Right lobe of liver (tissue), 6 donors: ENCODE results near the gene ATP6V1E1. TPM values are rescaled to one million over a fixed set of nuclear protein-coding genes. Genes with fewer than 3 reads are reported as not detected.
"Not testable (repeated sequence)": the region's sequence is repeated elsewhere in the genome, so short reads cannot be mapped to it uniquely, and the experiment has no call there.

Experiments
- ATAC-seq, 4 donors: fragments of 200-7000 bp; cut with Tn5 transposase; one replicate each; pipeline ENCODE4 v1.9.1; 2020; ENCODE audit warnings: mild to moderate bottlenecking in 4 of 4, moderate library complexity in 4 of 4
- DNase-seq, 3 donors: peaks; one replicate each; pipeline ENCODE4 v3.0.0-alpha.2; 2020
- H3K27ac ChIP-seq, 3 donors: fragments of 200-600 bp; one replicate each; pipeline ENCODE4 v1.8.0; 2022
- H3K27me3 ChIP-seq, 2 donors: fragments of 200-600 bp; one replicate each; pipeline ENCODE4 v1.8.0; 2022
- H3K36me3 ChIP-seq, 4 donors: fragments of 200-600 bp; sonication (generic) in 1 of 4; one replicate each; pipeline versions ENCODE4 v1.5.1 to v1.8.0; 2017 to 2022; ENCODE audit warnings: control low read depth in 1 of 4
- H3K4me1 ChIP-seq, 4 donors: fragments of 200-600 bp; sonication (generic) in 1 of 4; one replicate each; pipeline versions ENCODE4 v1.5.1 to v1.8.0; 2017 to 2022; ENCODE audit warnings: control low read depth in 1 of 4
- H3K4me3 ChIP-seq, 3 donors: fragments of 200-600 bp; one replicate each; pipeline ENCODE4 v1.8.0; 2022
- H3K9me3 ChIP-seq, 4 donors: fragments of 200-600 bp; sonication (generic) in 1 of 4; one replicate each; pipeline versions ENCODE4 v1.5.1 to v1.8.0; 2017 to 2022; ENCODE audit warnings: control low read depth in 1 of 4
- CTCF ChIP-seq, 4 donors: fragments of 200-600 bp in 3 of 4; fragments of 450-650 bp in 1 of 4; IDR thresholded peaks; one replicate each; pipeline versions ENCODE4 v1.5.1 to v1.8.0; 2016 to 2022; ENCODE audit warnings: antibody characterized with exemption in 4 of 4, mild to moderate bottlenecking in 2 of 4
- POLR2A ChIP-seq: fragments of 450-650 bp; IDR thresholded peaks from one replicate; pipeline ENCODE4 v1.6.1; 2017; ENCODE audit warnings: antibody characterized with exemption, mild to moderate bottlenecking
- WGBS: methylation state at CpG from one replicate; pipeline ENCODE4 v1.1.6; 2018; ENCODE audit warnings: low coverage, low lambda C conversion rate; ENCODE audit not compliant: insufficient coverage; ENCODE audit errors: missing lambda C conversion rate; 5-methylcytosine and 5-hydroxymethylcytosine counted together
- intact Hi-C, 2 donors: fragments of 100-400 bp; cut with DNase I; formaldehyde crosslinking; loops; one replicate each; pipeline versions ENCODE4 v1.11.2 to v1.14.1; 2022
- total RNA-seq, 6 experiments: library from RNA; depleted of rRNA in 2 of 6; stranded (reverse); fragments of >200 nt in 2 of 6; fragmentation: NEBNext Ultra II Directional in 3 of 6; extraction: Animal tissue kit (Norgen Biotek cat#: 25700) in 3 of 6; gene quantifications; one replicate each; pipeline versions ENCODE4 v1.1.0 to v1.2.4, GENCODE V29; 2016 to 2023
- donor health status: DM: no; HTN: yes; CAD: no.
- donor health status: DM: no; HTN: no; CAD: no.
- donor health status: DM: no; HTN: no; CAD: no.
- donor health status: DM: no; HTN: yes; CAD: no.
- donor health status: DM: no; HTN: yes; CAD: no.

The ATP6V1E1 gene
- total RNA-seq, 6 experiments from 2014 or later, result 30.8 to 87.3 (median 44.0) TPM

- no peak for ATAC-seq
- intact Hi-C loops, result no loop called here
- TF ChIP-seq CTCF (IDR thresholded peaks at IDR 0.05), result no peak
- TF ChIP-seq POLR2A, result no peak
- H3K9me3 ChIP-seq, result no peaks in the 10 kb centered on the region
- H3K36me3 ChIP-seq, result no peaks in the 10 kb centered on the region
- H3K4me1 ChIP-seq, result peaks cover 0 to 7% (median 0%) of the 10 kb centered on the region in 4 donors
- WGBS, result 23% methylated on average over 1 of the region's 1 CpG
- no peak overlapping the region for H3K27ac ChIP-seq
- H3K4me3 ChIP-seq, result no peak overlapping the region
- no peak for DNase-seq
- H3K27me3 ChIP-seq, result no peaks in the 10 kb centered on the region
Measured at GRCh38 chr22:17648569-17648968, 20.0 kb upstream of the ATP6V1E1 start.

GRCh38 chr22:17647991-17648390, 19.4 kb upstream of the ATP6V1E1 start:
- Histone ChIP-seq H3K4me1 (peaks cover 0 to 7% (median 0%) of the 10 kb centered on the region in 4 donors), H3K36me3 (no peaks in the 10 kb centered on the region), H3K27ac (no peak overlapping the region), H3K4me3 (no peak overlapping the region), H3K27me3 (no peaks in the 10 kb centered on the region), H3K9me3 (no peaks in the 10 kb centered on the region)
- TF ChIP-seq CTCF (IDR thresholded peaks at IDR 0.05) (no peak), POLR2A (no peak)
- 60% methylated on average over 5 of the region's 5 CpGs for WGBS
- ATAC-seq (no peak), DNase-seq (no peak)
- intact Hi-C loops, result no loop called here

GRCh38 chr22:17647452-17647851, 18.9 kb upstream of the ATP6V1E1 start:
- no peak for ATAC-seq
- intact Hi-C loops, result no loop called here
- no peak for DNase-seq
- no peaks in the 10 kb centered on the region for H3K9me3 ChIP-seq
- no peaks in the 10 kb centered on the region for H3K36me3 ChIP-seq
- no peak overlapping the region for H3K4me3 ChIP-seq
- TF ChIP-seq CTCF (IDR thresholded peaks at IDR 0.05) (no peak), POLR2A (no peak)
- WGBS, result 91% methylated on average over 5 of the region's 5 CpGs
- no peak overlapping the region for H3K27ac ChIP-seq
- peaks cover 0 to 7% (median 0%) of the 10 kb centered on the region in 4 donors for H3K4me1 ChIP-seq
- H3K27me3 ChIP-seq, result no peaks in the 10 kb centered on the region

GRCh38 chr22:17642357-17642756, 13.8 kb upstream of the ATP6V1E1 start:
- H3K36me3 ChIP-seq, ATAC-seq, H3K27ac ChIP-seq, intact Hi-C loops, H3K27me3 ChIP-seq, DNase-seq, H3K9me3 ChIP-seq, H3K4me3 ChIP-seq: not testable (repeated sequence)
- peaks cover 0 to 13% (median 0%) of the 10 kb centered on the region in 4 donors for H3K4me1 ChIP-seq
- 100% methylated on average over 4 of the region's 4 CpGs for WGBS

GRCh38 chr22:17641269-17641668, 12.7 kb upstream of the ATP6V1E1 start:
- H3K27me3 ChIP-seq, result no peaks in the 10 kb centered on the region
- no peaks in the 10 kb centered on the region for H3K9me3 ChIP-seq
- no peak overlapping the region for H3K27ac ChIP-seq
- WGBS, result 78% methylated on average over 3 of the region's 3 CpGs
- DNase-seq, result no peak
- H3K36me3 ChIP-seq, result no peaks in the 10 kb centered on the region
- intact Hi-C loops, result no loop called here
- no peak for ATAC-seq
- H3K4me1 ChIP-seq, result peaks cover 0 to 13% (median 0%) of the 10 kb centered on the region in 4 donors
- H3K4me3 ChIP-seq, result no peak overlapping the region
- TF ChIP-seq POLR2A (no peak), CTCF (IDR thresholded peaks at IDR 0.05) (no peak)
